Pons (tissue), 1 donor: ENCODE data around the gene SHISA6.

Experiments used
- DNase-seq: peaks from one replicate; pipeline ENCODE4 v3.0.0-alpha.2; 2016; ENCODE audit warnings: low spot score

SHISA6 gene

GRCh38 chr17:11459861-11460331, 218.9 kb downstream of the SHISA6 start:
- no peak for DNase-seq

- DNase-seq: no peak
Measured at GRCh38 chr17:11461993-11462548, 221.1 kb downstream of the SHISA6 start.

DNA sequence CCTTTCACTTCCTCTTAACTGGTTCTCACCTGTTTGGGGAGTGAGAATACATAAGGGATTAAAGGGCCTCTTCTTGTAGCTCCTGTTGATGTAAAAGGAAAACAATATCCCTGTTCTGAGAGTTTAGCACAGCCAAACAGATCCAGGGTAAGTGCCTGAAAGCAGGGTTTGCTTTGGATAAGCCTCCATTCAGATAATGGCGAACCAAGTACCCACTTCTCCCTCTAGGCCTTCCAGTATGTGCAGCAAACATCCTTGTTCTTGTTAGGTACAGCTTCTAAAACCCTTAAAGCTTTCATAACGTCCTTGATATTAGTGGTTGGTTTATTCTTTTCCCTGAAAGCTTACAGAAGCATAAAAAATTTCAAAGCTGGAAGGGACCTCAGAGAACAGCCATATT, 226.6 kb downstream of the SHISA6 start:
- no peak for DNase-seq

DNA sequence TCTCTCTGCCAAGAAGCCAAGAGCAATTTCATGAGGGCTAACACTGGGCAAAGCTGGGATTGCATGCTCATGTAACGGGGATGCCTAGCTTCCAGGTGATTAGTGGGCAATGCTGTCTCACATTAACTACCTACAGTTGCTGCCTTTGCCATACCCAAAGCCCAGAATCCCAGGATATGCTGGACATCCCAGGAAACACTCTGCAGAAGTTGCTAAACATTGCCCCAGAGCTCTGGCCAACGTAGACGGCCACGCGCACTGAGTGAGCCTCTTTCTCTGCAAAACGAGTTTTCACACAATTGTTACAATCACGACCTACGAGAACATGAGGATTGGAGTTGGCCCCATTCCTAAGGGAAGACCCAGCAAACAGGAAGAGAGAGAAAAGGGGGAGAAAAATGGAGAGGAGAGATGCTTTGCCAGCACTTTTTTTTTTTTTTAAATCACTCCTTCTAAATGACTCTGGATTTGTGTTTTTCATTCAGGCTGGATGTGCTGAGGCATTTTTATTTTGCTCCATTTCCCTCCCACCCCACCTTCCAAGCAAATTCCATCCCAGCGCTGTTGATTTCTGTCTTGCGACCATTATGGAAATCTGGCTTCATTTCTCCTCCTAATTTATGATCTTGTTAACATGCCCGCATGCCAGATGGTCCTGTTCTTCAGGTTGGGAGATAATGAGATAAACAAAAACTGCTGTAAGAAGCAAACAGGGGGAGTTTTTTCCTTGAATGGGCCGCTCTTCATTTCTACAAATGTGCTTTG, 244.5 kb downstream of the SHISA6 start:
- DNase-seq: no peak

DNA sequence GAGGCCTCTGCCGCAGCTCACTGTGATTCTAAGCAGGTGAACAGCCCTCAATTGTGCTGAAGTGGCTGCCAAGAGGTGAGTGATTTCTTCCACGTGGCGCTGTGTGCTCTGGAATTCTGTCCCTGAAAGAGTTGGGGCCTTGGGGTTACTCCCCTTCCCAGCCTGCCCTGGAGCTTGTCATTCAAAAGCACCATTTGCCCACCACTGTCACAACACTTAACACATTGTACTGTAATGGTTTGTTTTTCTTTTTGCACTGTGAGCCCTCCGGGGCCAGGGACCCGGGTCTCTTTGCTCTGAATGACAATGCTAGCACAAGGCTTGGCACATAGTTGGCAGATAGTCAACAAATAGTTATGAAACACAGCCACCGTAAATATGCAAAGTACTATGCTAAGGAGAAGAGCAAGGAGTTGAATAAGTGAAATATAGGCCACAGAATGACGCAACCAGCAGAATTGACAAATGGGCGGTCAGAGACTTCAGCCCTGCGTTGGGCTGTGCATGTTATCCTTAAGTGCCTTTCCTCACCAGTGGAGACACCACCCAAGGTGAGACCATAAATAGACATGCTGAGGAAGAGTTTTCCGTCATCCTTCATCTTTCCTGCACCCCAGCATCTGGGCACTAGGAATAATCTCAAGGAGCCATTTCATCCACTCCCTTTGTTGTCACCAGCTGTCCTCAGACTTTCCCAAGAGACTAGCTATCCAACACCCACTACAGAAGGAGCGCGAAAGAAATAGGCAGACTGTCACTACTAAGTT, 245.3 kb downstream of the SHISA6 start:
- no peak for DNase-seq

DNA sequence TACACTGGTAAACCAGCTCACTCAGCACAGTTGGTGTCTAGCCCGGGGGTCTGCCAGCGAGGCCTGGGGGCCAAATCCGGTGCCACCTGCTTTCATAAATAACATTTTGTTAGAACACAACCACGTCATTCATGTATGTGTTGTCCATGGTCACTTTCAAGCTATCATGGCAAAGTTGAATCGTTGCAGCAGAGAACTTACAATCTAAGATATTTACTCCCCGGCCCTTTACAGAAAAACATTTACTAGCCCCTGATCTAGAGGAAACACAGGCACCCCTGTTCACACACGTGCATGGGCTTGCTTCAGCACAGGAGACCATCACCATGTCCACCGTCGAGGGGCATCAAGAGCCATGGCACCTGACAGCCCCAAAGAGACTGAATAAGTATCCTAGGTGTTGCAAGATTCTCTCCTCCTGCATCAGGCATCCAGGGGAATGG, 245.9 kb downstream of the SHISA6 start:
- no peak for DNase-seq

DNA sequence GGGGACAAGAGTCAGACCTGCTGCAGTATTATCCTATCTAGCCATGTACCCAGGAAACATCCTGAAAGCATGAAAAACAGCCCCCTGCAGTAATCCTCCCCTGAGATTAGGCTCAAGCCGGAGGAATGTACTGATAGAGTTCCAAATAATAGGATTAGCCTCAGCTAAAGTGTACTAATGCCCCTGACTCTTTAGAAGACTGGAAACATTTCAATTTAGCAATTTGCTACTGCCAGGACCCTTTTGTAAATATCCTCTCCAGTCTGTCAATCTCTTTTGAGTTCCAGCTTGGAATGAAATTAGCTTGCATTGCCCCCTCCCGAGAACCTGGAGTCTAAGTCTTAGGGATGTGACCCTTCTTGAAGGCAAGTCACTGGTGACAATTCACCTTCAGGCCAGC, 246.5 kb downstream of the SHISA6 start:
- DNase-seq: no peak

GRCh38 chr17:11488407-11488806, 247.4 kb downstream of the SHISA6 start:
- no peak for DNase-seq

- no peak for DNase-seq
Measured at GRCh38 chr17:11490171-11490755, 249.2 kb downstream of the SHISA6 start.

- DNase-seq: no peak
Measured at GRCh38 chr17:11492511-11492910, 251.5 kb downstream of the SHISA6 start.

DNA sequence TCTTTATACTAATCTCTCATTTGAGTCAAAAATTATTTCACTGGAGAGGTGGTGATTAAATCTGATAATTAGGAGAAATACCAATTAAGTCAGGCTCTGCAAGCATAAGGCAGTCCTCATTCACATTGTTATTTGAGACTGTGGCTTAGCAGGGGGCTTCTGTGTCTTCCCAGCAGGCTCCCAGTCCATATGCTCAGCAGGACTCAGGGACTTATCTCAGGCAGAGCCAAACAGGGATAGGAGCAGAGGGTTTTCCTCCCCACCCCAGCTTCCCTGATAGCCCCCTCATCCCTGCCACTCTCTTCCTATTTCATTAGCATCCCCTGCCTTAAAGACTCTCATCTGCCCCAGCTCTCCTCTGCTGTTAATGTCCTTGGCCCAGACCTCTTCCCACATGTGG, 252.9 kb downstream of the SHISA6 start:
- no peak for DNase-seq

DNA sequence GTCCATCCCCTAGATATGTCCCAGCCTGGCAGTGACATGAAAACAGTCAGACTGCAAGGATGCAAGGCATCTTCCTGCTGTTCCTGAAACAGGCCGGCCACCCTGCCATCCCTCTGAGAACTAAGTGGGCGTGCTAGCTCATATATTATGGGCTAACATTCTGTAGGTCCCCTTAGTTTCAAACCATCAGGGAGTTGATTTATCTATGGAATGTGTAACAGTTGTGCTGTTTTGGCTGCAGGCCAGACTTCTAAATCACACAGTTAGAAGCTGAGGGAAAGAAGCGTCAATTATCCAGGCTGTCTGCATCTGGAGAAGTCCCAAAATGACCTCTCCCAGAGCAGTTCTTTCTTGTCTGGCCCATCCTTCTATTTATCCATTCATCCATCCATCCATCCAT, 254.6 kb downstream of the SHISA6 start:
- DNase-seq: no peak

GRCh38 chr17:11499881-11500280, 258.9 kb downstream of the SHISA6 start:
- no peak for DNase-seq

DNA sequence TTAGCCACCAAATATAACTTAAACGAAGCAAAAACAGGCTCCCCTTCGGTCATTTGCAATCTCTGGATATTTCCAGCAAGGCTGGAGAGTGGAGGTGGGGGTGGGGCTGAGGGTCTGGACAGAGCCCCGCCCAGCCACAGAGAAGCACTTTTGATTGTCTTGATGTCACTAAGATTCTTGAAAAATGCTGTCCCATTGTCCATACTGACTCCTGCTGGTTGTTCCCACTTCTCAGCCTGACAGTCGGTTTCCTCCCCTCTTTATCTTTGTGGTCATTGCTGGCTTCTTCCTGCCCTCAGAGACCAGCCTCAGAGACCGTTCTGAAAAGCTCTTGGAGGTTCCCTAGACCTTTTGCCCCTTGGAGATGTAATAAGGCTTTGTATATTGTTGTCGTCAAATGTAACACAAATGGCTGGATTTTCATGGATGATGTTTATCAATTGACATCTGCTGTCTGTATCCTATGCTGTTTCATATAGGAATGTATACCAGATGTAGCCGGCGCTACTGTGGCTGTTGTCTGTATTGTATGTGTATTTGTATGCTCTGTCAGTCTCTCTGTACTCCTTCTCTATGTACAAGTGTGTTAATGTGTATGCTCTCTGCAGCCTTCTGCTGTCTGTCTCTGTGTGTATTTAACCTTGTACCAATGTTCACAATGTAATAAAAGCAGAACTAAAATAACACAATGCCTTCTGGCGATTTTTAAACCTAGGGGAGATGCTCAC, 262.5 kb downstream of the SHISA6 start:
- no peak for DNase-seq

DNA sequence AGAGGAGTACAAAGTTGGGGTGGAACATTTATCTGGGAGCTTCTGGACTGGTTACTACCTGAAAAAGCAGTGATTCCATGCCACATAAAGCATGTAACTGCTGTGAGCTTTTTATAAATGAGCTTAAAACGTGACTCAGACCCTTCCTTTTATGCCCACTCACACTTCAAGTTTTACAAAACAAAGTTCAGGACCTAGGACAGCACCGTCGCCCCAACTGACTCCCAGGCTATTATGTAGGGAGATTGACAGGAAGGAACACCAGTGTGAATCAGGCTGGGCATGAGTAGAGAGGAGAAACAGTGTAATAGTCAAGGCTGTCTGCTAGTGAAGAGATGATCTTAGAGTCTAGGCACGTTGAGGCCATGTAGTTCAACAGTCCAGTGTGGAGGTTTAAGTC, 265.6 kb downstream of the SHISA6 start:
- no peak for DNase-seq

DNA sequence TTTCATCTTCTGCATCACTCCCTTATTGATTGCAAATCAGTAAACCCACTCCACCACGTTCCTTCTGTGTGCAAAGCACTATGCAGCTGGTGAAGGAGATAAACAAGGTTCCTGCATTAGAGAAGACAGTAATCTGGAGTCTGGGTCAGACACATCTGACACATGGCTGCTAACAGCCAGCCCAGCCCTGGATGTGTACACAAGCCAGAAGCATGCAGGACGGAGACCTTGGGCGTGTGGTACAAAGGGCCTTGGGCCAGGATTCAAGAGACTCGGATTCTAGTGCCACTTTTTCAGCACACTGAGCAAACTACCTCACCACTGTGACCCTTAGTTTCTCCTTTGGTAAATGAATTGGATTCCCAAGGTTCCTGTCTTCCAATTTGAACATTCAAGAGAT, 270.7 kb downstream of the SHISA6 start:
- DNase-seq: no peak

- DNase-seq: no peak
Measured at GRCh38 chr17:11514565-11514964, 273.6 kb downstream of the SHISA6 start.

DNA sequence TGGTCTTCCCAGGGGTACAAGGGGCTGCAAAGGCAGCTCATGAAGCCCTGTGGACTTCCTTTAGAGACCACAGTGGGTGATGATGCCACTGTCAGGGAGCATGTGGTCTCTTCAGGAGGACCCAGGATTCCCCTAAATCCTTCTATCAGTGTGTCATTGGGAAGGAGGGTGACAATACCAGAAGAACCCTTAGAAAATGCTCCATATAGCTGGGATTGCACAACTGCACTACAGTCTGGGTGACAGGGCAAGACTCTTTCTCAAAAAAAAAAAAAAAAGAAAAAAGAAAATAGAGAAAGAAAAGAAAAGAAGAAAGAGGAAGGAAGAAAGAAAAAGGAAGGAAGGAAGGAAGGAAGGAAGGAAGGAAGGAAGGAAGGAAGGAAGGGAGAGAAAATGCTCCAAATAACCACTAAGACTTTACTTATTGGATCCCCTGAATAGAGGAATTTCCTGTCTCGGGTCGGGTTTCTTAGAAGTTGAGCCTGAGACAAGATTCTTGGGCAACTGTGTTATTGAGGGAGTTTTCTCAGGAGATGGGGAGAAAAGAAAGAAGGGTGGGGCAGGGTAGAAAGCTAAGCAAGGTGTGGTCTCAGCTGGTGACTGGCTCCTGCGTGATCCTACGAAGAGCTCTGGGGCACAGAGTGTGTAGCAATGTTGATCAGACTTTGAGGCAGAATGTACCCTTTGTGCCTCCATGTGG, 274.1 kb downstream of the SHISA6 start:
- no peak for DNase-seq

DNA sequence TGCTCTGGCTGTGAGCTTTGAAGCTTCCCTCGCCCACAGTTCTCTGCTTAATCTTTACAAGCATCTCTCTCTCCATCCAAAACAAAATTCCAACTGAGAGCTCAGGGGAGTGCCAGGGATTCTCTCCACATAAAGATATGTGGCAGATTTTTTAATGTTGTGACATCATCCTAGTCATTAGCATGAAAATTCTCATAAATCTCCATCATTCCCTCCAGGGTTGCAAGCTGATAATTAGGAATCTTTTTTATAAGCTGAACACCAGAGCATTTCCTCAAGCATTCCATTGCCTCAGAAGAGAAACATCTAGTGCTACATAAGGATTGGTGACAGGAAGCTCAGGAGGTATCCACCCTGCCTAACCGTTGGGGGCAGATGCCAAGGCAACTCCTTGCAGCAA, 274.9 kb downstream of the SHISA6 start:
- no peak for DNase-seq

DNA sequence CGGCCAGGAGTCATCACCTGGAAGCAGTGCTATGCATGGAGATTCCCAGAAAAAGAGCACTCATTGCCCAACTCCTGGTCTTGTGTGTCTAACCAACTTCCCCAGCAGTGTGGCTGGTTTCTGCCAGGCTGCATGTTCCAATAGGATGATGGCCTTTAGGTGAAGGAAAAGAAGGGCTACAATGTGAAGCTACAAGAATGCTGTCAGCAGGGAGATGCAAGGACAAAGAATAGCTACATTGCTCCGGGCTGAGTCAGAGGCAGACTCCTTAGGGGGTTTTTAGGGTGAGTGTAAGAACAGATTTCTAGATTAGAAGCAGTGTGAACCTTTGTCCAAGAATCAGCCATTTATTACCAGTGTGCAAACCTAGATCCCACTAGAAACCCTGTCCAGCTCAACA, 294.2 kb downstream of the SHISA6 start:
- DNase-seq: no peak

DNA sequence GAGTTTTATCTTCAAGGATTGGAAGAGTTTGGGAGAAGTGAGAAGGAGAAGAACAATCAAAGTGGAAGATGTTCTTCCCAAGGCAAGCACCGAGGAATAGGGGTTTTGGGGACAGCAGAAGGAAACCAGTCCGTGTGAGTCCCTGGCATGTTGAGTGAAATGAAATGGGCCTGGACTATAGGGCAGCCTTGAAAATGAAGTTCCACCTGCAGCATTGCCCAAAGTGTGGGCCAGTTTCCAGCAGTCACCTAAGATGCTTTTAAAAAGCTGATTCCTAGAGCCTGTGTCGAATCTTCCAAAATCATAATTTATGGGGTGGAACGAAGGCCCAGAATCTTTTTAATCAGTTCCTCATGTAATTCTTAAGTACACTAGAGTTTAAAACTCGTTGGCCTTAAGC, 297.4 kb downstream of the SHISA6 start:
- no peak for DNase-seq
